Activated CD8-positive, alpha-beta memory T cell treated with anti-CD3 and anti-CD28 coated beads for 48 hours (primary cell): Measurements from ENCODE around the gene SKAP2.
"Not testable (repeated sequence)": the region's sequence is repeated elsewhere in the genome, so short reads cannot be mapped to it uniquely, and the experiment has no call there.

Experiments
- DNase-seq, 3 experiments: peaks; one replicate each; pipeline ENCODE4 v3.0.0-alpha.2; 2020; ENCODE audit warnings: low read depth in 2 of 3, low spot score in 2 of 3

The SKAP2 gene

DNA sequence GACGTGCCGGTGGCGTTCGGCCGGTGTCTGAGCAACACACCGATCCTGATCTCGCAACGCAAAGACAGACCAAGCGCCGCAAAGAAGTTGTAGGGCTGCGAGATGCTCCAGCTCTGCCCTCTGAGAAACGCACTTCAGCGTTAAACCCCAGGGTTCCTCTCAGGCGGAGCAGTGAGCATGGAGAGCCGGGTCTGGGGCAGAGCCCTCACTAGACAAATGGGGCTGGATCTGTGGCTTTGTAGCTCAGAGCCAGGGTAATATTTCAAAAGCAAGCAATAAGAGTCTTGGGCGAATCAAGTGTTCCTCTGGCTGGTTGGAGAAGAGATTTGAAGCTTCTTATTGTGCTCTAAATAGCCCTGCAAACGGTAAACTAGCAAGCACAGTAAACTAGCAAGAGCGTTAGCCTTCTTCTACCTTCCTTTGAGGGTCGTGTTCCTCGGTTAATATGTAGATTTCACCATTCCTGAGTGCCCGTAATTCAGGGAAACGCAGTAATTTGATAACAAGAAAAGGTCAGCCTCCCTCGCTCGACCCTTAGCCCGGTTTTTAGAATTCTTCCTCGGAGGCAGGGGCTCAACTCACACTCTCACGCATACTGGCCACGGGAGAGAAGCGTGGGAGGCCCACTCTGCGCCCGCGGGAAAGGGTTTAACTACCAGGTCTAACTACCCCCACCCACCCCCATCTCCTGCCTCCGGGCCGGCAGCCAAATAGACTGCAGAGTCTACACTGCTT is 6.7 kb downstream of the SKAP2 start:
- no peak for DNase-seq

DNA sequence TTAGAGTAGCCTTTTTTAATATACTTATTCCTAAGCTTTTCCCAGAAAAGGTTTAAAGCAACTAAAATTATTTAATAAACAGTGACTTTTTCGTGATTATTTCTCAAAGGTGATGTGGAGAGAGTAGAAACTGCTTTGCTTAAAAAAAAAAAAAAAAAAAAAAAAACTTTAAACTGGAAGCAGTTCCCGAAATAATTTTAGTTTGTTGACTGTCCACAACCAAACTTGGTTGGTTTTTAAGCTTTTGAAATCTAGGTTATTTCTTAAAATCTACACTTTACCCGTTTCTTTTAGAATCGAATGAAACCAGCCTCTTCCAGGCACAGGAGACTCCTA is 7.3 kb downstream of the SKAP2 start:
- DNase-seq: no peak

DNA sequence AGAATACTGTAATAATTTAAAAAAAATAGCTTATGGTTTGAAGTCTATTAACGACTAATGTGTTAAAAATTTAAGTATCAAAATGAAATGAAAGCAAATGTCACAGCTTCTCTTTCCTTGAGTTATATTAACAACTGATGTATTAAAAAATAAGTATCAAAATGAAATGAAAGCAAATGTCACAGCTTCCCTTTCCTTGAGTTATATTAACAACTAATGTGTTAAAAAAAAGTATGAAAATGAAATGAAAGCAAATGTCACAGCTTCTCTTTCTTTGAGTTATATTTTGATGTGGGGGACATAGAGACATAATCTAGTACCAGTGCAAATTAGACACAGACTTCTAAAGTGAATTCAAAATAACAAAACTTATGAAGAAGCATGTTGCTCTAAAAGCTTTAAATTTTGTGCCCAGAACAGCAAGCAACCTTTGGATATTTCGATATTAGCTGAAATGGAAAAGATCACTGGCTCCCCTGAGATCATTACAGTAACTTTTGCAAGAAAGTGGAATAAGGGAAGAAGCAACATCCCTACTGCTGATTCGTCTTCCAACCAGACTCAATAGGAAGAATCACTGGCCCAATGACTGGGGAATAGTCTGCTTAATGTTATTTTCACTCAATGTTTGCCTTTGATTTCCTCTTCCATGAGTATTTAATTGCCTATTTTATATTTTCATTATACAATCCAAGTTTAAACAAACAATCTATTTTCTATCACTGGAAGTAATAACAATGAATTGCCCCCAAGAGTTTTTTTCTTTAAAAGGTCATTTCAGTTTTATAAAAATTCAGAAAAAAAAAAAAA is 8.0 kb downstream of the SKAP2 start:
- DNase-seq: no peak

DNA sequence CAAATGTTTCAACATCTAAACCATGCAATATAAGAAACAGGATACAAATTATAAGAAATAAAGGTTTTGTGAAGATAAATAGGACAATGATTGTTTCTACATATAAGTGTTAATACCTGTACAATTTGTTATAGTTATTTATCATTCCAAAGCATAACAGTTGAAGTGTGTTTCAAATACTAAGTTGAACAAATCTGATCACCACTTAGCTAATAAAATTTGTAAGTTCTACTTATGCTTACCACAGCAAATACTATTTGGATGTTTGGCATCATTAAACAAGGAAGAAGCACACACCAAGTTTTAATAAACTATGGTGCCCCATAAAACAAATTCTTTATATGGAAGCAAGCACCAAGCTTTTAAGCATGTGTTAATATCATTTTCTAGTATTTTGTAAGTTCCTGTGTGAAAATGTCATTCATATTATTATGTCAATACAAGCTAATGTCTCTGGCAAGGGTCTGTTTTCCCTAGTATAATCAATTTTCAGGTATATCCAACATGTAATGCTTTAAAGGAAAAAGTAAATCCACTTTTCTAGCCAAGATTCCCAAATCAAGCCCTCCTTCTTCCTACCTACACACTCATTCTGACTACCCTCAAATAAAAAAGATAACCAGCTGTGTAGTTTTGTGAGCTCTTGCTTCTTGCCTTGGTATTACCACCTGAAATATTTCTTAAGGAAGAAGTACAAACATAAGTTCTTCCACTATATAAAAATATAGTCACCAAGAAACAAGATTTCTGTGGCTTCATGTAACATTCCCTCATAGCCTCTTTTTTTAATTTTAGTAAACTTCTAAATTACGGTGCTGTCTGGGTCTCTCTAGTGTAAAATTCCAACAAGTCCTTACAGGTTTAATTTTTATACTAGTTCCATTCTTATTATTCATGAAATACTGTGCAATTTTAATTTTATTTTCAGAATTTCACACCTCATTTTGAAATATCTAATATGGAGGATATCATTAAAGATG is 9.2 kb downstream of the SKAP2 start:
- DNase-seq: no peak

DNA sequence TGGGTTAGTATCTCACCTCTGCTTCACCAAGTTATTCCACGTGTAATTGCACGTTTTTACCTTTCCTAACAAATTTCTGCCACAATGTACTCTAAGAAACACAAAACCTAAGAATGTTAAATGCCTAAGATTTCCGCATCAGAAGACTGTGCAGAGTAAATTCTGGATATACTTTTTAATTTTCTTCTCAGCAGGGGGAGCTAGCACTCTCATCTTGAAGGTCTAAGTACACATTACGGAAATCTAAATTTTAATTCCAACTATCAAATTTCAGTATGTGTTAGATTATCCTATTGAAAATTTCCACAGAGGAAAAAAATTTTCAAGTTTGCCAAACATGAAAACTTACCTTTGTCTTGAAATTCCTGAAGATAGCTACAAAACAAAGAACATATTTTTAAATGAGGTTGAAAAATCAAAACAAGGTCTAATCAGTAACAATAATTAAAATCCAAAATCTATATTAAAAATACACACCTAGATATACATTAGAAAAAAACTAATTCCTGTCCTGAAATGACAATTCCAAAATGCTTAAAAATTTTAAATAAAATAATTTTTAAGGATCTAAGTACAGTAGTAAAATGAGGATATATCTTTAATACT is 10.5 kb downstream of the SKAP2 start:
- DNase-seq: no peak

DNA sequence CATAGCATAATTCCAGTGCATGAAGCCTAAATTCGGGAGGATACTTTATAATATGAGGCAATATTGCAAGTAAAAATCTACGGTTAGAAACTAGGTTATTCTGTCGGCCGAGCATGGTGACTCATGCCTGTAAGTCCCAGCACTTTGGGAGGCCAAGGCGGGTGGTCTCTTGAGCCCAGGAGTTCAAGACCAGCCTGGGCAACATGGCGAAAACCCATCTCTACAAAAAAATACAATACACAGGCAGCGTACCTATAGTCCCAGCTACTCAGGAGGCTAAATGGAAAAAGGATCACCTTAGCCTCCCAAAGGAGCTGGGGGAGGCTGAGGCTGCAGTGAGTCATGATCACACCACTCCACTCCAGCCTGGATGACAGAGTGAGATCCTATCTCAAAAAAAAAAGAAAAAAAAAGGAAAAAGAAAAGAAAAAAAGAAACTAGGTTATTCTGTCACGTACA is 14.2 kb downstream of the SKAP2 start:
- no peak for DNase-seq

DNA sequence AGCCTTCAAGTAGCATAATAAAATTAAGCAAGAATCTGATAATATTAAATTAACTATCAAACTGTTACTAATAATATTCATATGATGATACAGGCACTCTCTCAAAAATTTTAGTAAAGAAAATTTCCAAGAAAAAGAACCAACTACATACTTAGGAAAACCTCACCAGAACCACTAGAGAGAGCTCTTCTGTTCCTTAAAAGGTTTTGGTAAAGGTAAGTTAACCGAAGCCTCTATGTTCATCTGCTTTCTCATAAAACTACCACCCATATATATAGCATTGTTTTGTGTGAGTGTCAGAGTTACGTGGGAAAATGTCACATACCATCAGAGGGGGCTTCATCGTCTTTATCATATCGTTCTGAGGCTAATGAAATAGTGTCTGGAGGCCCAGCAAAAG is 20.7 kb downstream of the SKAP2 start:
- DNase-seq: no peak

DNA sequence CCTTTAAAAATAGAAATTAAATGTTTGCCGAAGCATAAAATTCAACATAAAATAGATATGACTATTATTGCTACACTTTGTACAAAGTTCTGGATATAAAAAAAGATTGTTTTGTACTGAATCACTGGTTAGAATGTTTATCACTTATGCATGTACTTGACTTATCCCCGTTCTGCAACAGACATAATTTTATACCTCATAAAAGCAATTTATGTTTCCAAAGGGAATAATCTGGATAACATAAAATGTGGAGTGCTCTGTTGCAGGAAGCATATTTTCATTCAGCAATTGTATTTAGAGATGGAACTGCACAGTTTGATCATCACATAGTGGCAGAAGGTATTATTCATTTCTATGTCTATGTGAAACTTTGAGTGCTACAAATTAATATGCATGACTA is 21.5 kb downstream of the SKAP2 start:
- no peak for DNase-seq

DNA sequence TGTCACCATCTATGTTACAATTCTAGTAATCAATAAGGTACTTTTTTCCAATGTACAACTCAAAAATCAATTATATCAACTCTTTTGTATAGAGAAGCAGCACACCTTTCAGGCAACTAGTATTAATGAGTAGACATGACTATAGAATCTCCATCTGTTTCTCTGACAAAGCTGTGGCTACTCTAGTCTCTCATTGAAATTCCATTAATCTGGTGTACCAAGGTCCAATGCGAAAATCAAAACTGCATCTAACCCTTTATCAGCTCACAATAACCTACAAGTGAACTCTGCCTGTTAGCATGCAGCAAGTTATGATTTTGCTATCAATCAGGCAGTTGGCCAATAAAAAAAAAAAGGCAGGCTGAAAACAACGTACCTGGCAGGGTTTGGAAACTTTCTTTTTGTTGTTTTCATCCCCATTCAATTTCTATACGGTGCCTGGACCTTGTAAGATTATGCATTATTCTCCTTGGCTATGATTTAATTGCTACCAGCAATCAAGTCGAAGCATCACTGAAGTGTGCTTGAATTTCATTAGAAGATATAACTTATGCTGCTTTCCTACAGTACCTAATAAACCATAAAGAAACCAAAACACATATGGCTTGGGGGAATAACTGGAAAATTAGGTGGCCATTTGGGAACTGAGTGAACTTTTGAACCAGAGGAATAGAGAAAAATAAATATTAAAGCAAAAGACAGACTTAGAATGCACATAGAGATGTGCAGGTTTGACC is 23.2 kb downstream of the SKAP2 start:
- DNase-seq: no peak

DNA sequence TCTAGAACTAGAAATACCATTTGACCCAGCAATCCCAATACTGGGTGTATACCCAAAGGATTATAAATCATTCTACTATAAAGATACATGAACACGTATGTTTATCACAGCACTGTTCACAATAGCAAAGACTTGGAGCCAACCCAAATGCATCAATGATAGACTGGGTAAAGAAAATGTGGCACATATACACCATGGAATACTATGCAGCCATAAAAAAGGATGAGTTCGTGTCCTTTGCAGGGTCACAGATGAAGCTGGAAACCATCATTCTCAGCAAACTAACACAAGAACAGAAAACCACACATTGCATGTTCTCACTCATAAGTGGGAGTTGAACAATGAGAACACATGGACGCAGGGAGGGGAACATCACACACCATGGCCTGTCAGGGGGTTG is 27.6 kb downstream of the SKAP2 start:
- not testable (repeated sequence) for DNase-seq

DNA sequence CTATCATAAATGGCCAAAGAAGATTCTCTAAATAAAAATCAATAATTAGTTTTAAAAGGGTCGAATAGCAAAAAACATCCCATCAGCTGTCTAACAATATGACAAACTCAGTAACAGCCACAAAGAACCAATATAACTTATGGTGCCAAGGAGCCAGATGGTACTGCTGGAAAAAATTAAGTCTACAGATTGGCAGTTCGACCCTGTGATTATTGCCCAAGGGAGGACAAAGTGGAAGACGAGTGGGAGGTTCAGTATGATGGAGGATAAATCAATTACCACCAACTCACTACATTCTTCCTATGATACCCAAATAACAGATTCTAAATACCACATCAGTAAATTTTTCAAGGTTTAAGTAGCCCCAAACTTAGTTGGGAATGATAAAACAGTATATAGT is 49.0 kb downstream of the SKAP2 start:
- no peak for DNase-seq

DNA sequence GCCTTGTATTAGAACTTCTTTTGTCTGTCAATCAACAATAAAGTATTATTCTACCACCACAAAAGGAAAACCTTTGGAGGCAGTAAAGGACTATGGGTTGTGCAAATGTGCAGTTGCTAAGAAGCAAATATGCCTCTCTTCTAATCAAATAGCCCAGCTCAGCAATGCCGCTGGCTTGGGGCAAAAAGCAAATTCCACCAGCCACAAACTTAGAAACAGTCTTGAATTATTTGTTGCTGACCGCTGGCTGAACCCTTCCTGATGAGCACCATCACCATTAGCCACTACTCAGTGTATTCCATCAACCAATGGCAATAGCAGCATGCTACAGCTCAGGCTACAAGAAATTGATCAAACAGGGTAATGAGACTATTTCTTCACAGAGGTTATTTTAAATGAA is 51.0 kb downstream of the SKAP2 start:
- DNase-seq: no peak

DNA sequence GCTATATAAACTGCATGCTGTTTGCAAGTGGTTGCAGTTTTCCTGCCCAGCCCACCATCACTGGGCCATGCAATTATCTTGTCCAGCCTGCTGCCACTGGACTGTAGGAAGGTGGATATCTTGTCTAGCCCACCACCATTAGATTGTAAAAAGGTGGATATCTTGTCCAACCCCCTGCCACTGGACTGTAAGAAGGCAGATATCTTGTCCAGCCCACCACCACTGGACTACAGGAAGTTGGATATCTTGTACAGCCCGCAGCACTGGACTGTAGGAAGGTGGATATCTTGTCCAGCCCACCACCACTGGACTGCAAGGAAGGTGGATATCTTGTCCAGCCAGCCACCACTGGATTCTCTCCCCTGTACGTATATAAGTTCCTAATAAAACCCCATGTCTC is 69.8 kb downstream of the SKAP2 start:
- no peak for DNase-seq

DNA sequence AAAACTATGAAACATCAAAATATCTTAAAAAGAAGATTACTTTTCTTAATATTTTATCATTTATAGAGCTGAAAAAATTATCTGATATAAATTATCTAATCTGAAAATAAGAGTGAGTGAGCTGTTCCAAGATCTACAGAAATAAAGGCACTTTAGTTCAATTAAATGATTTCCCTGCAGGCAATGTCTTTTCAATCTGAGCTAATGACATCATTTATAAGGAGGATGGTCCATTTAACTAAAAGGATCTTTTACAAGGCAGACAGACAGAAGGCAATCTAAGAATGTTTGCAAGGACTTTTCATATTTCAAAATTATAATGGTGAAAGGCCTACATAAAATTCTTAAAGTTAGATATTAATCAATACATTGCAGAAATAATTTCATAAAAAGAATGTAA is 71.8 kb downstream of the SKAP2 start:
- no peak for DNase-seq

DNA sequence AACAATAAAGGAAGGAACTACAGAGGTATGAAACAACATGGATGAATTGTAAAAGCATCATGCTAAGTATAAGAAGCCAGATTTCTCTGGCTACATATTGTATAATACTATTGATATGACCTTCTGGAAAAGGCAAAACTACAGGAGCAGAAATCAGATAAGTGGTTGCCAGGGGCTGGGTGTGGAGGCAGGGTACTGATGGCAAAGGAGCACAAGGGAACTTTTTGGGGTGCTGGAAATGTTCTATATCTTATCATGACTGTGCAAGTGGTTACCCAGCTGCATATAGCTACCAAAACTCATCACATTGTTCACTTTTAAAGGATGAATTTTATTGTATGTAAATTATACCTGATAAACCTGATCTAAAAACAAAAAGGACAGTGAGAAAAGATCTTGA is 72.4 kb downstream of the SKAP2 start:
- no peak for DNase-seq

DNA sequence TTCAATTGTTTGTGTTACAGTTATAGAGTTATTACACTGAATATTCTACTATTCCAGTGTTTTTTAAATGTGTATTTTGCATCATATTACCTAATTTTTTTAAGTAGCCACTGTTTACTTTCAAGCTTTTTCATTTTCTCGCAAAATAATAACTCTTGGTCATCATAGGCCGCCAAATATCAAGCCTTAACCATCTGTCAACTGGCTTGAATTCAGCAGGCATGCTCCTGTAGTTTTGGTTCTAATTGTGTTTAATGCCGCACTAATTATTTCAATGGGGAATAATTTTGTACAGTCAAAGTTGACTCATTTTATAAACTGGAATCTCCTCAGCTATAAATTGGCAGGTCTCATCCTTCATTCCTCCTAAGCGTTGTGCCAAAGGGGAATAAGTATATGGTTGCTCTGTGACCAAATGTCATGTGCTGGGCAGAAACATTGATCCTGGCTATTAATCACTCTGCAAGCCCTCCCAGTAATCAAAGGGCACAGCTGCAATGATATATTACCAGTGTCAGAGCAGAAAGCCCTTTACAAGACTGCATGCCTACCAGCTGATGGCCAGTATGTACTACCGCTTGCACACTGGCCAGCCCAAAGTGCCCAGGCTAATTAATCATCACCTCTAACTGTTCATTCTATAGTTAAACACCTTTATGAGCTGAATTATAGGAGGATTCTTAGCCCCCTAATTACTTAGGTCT is 74.8 kb downstream of the SKAP2 start:
- DNase-seq: no peak

DNA sequence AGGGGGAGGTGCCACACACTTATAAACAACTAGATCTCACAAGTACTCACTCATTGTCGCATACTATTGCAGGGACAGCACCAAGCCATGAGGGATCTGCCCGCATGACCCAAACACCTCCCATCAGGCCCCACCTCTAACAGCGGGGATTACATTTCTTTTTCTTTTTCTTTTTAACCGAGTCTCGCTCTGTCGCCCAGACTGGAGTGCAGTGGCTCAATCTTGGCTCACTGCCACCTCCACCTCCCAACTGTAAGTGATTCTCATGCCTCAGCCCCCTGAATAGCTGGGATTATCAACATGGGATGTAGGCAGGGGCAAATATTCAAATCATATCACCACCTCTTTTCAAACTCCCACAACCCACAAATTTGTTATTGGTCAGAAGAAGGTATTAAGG is 76.7 kb downstream of the SKAP2 start:
- no peak for DNase-seq

DNA sequence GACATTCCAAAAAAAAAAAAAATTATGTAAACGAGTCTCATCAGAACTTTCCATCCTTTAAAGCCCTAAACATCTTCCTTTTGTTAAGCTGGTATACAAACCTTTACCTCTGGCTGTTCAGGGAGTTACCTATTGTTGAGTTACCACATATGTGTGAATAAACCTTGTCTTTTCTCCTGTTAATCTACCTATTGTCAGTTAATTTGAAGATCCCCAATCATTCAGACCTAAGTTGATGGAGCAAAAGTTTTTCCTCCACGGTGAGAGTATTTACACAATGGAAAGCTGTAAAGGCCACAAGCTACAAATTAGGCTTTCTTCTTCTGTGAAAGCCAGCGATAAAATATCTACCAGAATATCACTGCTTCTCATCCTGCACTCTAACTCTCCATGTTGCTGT is 80.3 kb downstream of the SKAP2 start:
- DNase-seq: no peak

DNA sequence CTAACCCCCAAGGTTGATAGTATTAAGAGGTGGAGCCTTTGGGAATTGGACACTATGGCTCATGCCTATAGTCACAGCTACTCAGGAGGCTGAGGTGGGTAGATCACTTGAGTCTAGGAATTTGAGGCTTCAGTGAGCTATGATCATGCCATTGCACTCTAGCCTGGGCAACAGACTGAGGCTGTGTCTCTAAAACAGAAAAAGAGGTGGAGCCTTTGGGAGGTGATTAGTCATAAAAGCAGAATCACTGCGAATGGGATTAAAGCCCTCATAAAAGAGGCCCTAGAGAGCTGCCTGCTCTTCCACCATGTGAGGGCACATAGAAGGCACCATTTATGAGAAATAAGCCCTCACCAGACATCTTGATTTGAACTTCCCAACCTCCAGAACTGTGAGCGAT is 81.9 kb downstream of the SKAP2 start:
- no peak for DNase-seq
